HepG2 (cell line): ENCODE data around the gene BSND. TPM values are rescaled to one million over a fixed set of nuclear protein-coding genes. Genes with fewer than 3 reads are reported as not detected.

Source experiments
- AHR ChIP-seq: IDR thresholded peaks from 2 replicates; pipeline ENCODE4 v1.6.1; 2018; ENCODE audit warnings: missing genetic modification reagents, missing compliant biosample characterization
- MTERF4 ChIP-seq: sonication (generic); formaldehyde crosslinking; IDR thresholded peaks from 2 replicates; pipeline ENCODE4 v1.8.0; 2023; ENCODE audit warnings: mild to moderate bottlenecking, missing genetic modification reagents
- NCOR1 ChIP-seq: fragments of 200-600 bp; sonication (generic); IDR thresholded peaks from 2 replicates; pipeline ENCODE4 v1.7.0; 2017; ENCODE audit warnings: antibody characterized with exemption, low read length, borderline replicate concordance
- NPAS2 ChIP-seq: sonication (generic); formaldehyde crosslinking; IDR thresholded peaks from 2 replicates; pipeline ENCODE4 v1.8.0; 2022; ENCODE audit warnings: mild to moderate bottlenecking, missing genetic modification reagents, borderline replicate concordance
- PAF1 ChIP-seq: IDR thresholded peaks from 2 replicates; pipeline ENCODE4 v1.6.1; 2016; ENCODE audit warnings: missing genetic modification reagents, missing compliant biosample characterization
- RBFOX2 ChIP-seq: fragments of 200-400 bp; formaldehyde crosslinking; IDR thresholded peaks from 2 replicates; pipeline ENCODE4 v1.6.1; 2017; ENCODE audit warnings: low read depth, mild to moderate bottlenecking, low read length
- SATB2 ChIP-seq: sonication (generic); formaldehyde crosslinking; IDR thresholded peaks from 2 replicates; pipeline ENCODE4 v1.5.0; 2020; ENCODE audit warnings: missing genetic modification reagents
- SPEN ChIP-seq: sonication (generic); formaldehyde crosslinking; IDR thresholded peaks from 2 replicates; pipeline ENCODE4 v1.5.1; 2020; ENCODE audit warnings: low read depth, mild to moderate bottlenecking, missing genetic modification reagents
- ZNF143 ChIP-seq: sonication (generic); formaldehyde crosslinking; IDR thresholded peaks from 2 replicates; pipeline ENCODE4 v1.4.0; 2020; ENCODE audit warnings: missing genetic modification reagents
- ZNF20 ChIP-seq: sonication (generic); formaldehyde crosslinking; IDR thresholded peaks from 2 replicates; pipeline ENCODE4 v1.4.0; 2020; ENCODE audit warnings: mild to moderate bottlenecking, moderate library complexity, missing genetic modification reagents
- ZNF224 ChIP-seq: sonication (generic); formaldehyde crosslinking; IDR thresholded peaks from 2 replicates; pipeline ENCODE4 v1.5.0; 2020; ENCODE audit warnings: mild to moderate bottlenecking, missing genetic modification reagents
- ZNF44 ChIP-seq: sonication (generic); formaldehyde crosslinking; IDR thresholded peaks from 2 replicates; pipeline ENCODE4 v1.5.1; 2020; ENCODE audit warnings: mild to moderate bottlenecking, missing genetic modification reagents
- ZNF446 ChIP-seq: sonication (generic); formaldehyde crosslinking; IDR thresholded peaks from 2 replicates; pipeline ENCODE4 v1.5.0; 2020; ENCODE audit warnings: mild to moderate bottlenecking, missing genetic modification reagents
- ZNF570 ChIP-seq: sonication (generic); formaldehyde crosslinking; IDR thresholded peaks from 2 replicates; pipeline ENCODE4 v1.4.0; 2020; ENCODE audit warnings: mild to moderate bottlenecking, missing genetic modification reagents, borderline replicate concordance
- polyA plus RNA-seq, 8 experiments: library from polyadenylated mRNA; depleted of rRNA in 3 of 8; stranded (reverse) in 7 of 8; unstranded in 1 of 8; fragments of >200 nt; fragmentation: Illumina TruSeq in 4 of 8; extraction: Trizol in 4 of 8; gene quantifications; 2 replicates each; pipeline versions ENCODE4 v1.2.1 to v1.2.3, GENCODE V29; 2011 to 2016; ENCODE audit warnings: low read depth in 4 of 8, missing spikeins in 1 of 8, mixed read lengths in 1 of 8; ENCODE audit not compliant: insufficient read depth in 1 of 8
- total RNA-seq, 5 experiments: library from RNA; depleted of rRNA; stranded (reverse); fragments of >200 nt; fragmentation: Illumina TruSeq; extraction: Trizol; gene quantifications; 2 replicates each; pipeline ENCODE4 v1.2.3, GENCODE V29; 2016; ENCODE audit warnings: low read depth in 1 of 5
- TF ChIP-seq, protein P1 (sequence below): sonication (generic); formaldehyde crosslinking; IDR thresholded peaks from 2 replicates; pipeline ENCODE4 v1.4.0; 2020; ENCODE audit warnings: missing genetic modification reagents
- TF ChIP-seq, protein P2 (sequence below): sonication (generic); formaldehyde crosslinking; IDR thresholded peaks from 2 replicates; pipeline ENCODE4; 2020; ENCODE audit warnings: missing genetic modification reagents, mild to moderate bottlenecking, borderline replicate concordance
- TF ChIP-seq, protein P3 (sequence below): sonication (generic); formaldehyde crosslinking; IDR thresholded peaks from 2 replicates; pipeline ENCODE4 v1.8.1; 2023; ENCODE audit warnings: missing genetic modification reagents, inconsistent platforms, borderline replicate concordance
- TF ChIP-seq, protein P4 (sequence below), 2 experiments: sonication (generic) in 1 of 2; formaldehyde crosslinking in 1 of 2; IDR thresholded peaks; 2 replicates each; pipeline versions ENCODE4 v1.4.0 to v1.6.1; 2018 to 2020; ENCODE audit warnings: missing genetic modification reagents in 2 of 2, borderline replicate concordance in 1 of 2, low read depth in 1 of 2, mild to moderate bottlenecking in 1 of 2, missing biosample characterization in 1 of 2

BSND gene
- total and polyA plus RNA-seq, 2 of the 13 experiments (the other 11 are each of a cell fraction or from before 2014, with no cell fraction given): not detected

DNA sequence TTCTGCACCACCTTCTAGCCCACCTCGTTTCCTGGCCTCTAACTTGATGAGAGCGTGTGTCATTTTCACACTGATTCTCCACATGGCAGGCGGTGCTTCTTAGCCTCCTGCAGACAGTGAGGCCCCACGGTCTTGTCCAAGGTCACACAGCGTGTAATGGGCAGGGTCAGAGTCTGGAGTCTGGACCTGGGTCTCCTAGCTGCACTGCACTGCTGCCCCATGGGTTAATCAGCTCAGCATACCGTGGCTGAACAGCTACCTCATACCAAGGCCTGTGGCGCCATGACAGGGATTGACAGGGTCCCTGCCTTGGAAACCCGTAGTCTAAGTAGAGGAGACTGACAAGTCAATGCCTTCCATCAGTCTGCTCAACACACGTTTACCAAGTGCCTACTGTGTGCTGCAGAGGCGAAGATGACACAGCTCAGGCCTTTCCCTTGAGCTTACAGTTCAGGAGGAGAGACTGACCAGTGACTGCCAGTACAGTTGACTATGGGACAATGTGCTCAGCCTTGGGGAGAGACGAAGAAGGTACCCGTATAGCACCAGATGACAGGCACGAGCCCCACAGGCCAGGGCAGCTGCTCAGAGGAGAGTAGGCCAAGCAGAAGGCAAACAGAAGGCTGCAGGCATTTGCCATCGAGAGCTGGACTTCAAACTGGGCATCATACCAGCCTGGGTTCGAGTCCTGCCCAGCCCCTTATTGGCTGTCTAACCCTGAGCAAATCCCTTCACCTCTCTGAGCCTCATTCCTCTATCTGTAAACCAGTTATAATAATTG lies 46.1 kb downstream of the BSND start (continued):
- TF ChIP-seq, protein P1, sequence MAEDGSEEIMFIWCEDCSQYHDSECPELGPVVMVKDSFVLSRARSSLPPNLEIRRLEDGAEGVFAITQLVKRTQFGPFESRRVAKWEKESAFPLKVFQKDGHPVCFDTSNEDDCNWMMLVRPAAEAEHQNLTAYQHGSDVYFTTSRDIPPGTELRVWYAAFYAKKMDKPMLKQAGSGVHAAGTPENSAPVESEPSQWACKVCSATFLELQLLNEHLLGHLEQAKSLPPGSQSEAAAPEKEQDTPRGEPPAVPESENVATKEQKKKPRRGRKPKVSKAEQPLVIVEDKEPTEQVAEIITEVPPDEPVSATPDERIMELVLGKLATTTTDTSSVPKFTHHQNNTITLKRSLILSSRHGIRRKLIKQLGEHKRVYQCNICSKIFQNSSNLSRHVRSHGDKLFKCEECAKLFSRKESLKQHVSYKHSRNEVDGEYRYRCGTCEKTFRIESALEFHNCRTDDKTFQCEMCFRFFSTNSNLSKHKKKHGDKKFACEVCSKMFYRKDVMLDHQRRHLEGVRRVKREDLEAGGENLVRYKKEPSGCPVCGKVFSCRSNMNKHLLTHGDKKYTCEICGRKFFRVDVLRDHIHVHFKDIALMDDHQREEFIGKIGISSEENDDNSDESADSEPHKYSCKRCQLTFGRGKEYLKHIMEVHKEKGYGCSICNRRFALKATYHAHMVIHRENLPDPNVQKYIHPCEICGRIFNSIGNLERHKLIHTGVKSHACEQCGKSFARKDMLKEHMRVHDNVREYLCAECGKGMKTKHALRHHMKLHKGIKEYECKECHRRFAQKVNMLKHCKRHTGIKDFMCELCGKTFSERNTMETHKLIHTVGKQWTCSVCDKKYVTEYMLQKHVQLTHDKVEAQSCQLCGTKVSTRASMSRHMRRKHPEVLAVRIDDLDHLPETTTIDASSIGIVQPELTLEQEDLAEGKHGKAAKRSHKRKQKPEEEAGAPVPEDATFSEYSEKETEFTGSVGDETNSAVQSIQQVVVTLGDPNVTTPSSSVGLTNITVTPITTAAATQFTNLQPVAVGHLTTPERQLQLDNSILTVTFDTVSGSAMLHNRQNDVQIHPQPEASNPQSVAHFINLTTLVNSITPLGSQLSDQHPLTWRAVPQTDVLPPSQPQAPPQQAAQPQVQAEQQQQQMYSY (CRISPR knock-in tag): no peak
- peak; percentile 72 for TF ChIP-seq NCOR1
- TF ChIP-seq ZNF44 (CRISPR knock-in tag): no peak
- no peak; the same call in 1 of the 2 replicates for TF ChIP-seq SPEN
- TF ChIP-seq AHR (CRISPR knock-in tag): no peak
- TF ChIP-seq, protein P2, sequence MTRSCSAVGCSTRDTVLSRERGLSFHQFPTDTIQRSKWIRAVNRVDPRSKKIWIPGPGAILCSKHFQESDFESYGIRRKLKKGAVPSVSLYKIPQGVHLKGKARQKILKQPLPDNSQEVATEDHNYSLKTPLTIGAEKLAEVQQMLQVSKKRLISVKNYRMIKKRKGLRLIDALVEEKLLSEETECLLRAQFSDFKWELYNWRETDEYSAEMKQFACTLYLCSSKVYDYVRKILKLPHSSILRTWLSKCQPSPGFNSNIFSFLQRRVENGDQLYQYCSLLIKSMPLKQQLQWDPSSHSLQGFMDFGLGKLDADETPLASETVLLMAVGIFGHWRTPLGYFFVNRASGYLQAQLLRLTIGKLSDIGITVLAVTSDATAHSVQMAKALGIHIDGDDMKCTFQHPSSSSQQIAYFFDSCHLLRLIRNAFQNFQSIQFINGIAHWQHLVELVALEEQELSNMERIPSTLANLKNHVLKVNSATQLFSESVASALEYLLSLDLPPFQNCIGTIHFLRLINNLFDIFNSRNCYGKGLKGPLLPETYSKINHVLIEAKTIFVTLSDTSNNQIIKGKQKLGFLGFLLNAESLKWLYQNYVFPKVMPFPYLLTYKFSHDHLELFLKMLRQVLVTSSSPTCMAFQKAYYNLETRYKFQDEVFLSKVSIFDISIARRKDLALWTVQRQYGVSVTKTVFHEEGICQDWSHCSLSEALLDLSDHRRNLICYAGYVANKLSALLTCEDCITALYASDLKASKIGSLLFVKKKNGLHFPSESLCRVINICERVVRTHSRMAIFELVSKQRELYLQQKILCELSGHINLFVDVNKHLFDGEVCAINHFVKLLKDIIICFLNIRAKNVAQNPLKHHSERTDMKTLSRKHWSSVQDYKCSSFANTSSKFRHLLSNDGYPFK: no peak; the same call in 1 of the 2 replicates
- no peak for TF ChIP-seq RBFOX2
- TF ChIP-seq, protein P3, sequence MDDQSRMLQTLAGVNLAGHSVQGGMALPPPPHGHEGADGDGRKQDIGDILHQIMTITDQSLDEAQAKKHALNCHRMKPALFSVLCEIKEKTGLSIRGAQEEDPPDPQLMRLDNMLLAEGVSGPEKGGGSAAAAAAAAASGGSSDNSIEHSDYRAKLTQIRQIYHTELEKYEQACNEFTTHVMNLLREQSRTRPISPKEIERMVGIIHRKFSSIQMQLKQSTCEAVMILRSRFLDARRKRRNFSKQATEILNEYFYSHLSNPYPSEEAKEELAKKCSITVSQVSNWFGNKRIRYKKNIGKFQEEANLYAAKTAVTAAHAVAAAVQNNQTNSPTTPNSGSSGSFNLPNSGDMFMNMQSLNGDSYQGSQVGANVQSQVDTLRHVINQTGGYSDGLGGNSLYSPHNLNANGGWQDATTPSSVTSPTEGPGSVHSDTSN (CRISPR knock-in tag): no peak
- TF ChIP-seq MTERF4 (CRISPR knock-in tag): no peak
- no peak for TF ChIP-seq ZNF224 (CRISPR knock-in tag)
- no peak for TF ChIP-seq ZNF143
- TF ChIP-seq, protein P4, sequence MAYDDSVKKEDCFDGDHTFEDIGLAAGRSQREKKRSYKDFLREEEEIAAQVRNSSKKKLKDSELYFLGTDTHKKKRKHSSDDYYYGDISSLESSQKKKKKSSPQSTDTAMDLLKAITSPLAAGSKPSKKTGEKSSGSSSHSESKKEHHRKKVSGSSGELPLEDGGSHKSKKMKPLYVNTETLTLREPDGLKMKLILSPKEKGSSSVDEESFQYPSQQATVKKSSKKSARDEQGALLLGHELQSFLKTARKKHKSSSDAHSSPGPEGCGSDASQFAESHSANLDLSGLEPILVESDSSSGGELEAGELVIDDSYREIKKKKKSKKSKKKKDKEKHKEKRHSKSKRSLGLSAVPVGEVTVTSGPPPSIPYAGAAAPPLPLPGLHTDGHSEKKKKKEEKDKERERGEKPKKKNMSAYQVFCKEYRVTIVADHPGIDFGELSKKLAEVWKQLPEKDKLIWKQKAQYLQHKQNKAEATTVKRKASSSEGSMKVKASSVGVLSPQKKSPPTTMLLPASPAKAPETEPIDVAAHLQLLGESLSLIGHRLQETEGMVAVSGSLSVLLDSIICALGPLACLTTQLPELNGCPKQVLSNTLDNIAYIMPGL (CRISPR knock-in tag; IDR thresholded peaks at IDR 0.05; ENCODE audit: borderline replicate concordance in 1 of 2, low read depth in 1 of 2): 0 out of 4 replicates have a peak, but pooled peaks of 1 of the 2 experiments have one; percentile 16
- no peak for TF ChIP-seq SATB2 (CRISPR knock-in tag)
- no peak for TF ChIP-seq PAF1 (CRISPR knock-in tag)
- no peak for TF ChIP-seq ZNF446 (CRISPR knock-in tag)
- TF ChIP-seq NPAS2: no peak
- no peak for TF ChIP-seq ZNF20 (CRISPR knock-in tag)
- no peak for TF ChIP-seq ZNF570 (CRISPR knock-in tag)
